ENCODE data around the gene RAX. TPM values are rescaled to one million over a fixed set of nuclear protein-coding genes. Genes with fewer than 3 reads are reported as not detected.

The RAX gene
- total and polyA plus RNA-seq, 10 of the 15 experiments (the other 5 are each of a cell fraction or from before 2014, with no cell fraction given): not detected

DNA sequence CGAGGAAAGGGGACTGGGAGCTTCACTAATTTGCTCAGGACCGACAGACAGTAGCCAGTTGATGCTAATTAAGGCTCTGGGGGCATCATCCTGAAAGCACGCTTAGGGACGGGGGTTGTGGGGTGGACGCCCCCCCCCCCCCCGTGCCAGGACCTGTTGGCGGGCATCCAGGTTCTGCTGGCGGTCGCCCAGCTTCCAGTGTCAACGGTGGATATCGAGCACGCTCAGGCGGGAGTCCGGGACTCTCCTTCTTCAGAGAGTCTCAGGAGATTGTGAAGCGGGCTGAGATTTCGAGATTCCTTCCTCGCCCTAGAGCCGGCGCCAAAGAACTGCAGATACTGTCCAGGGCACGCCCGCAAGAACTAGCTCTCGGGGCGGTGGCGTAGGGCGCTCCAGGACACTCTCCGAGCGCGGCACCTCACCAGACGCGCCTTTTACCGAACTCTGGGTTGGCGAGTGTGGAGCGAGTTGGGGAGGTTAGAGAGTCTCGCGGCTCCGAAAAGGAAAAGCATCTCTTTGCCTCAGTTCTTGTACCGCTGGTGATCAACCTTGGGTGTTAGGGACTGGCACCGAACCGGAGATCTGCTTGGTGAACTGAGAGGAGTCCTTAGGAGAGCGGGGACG is 5.6 kb downstream of the RAX start:
- Histone ChIP-seq H3K4me1 (ENCODE audit: control insufficient read depth, insufficient read depth, low read length) (no peaks in the 10 kb centered on the region), H2AFZ (ENCODE audit: control insufficient read depth, low read depth, low read length) (no peak overlapping the region), H3K4me3 (no peak overlapping the region), H3K27ac (ENCODE audit: control insufficient read depth, insufficient read depth) (no peak overlapping the region), H4K20me1 (ENCODE audit: control insufficient read depth, insufficient read depth) (no peaks in the 10 kb centered on the region), H3K4me2 (ENCODE audit: control insufficient read depth, insufficient read depth) (no peak overlapping the region), H3K9ac (ENCODE audit: control insufficient read depth, insufficient read depth, low read length) (no peak overlapping the region), H3K36me3 (ENCODE audit: control insufficient read depth in 2 of 2, insufficient read depth in 2 of 2, low read length in 1 of 2) (no peaks in the 10 kb centered on the region), H3K79me2 (ENCODE audit: control insufficient read depth, insufficient read depth, low read length) (no peaks in the 10 kb centered on the region), H3K9me3 (replicated peaks; ENCODE audit: control insufficient read depth, insufficient read depth, low read length) (no peaks in the 10 kb centered on the region; the same call in 2 of the 3 replicates), H3K27me3 (replicated peaks in 1 of 2; ENCODE audit: control insufficient read depth in 2 of 2, insufficient read depth in 2 of 2, low read length in 1 of 2) (peaks cover 17 to 46% of the 10 kb centered on the region in 2 experiments)
- RAD21 ChIA-PET (ENCODE audit: unreplicated experiment): interaction anchor here (0.6 kb wide), 1 partner anchor 567 kb away, joined by 3 read pairs; no protein-coding TSS in a partner anchor
- no peak for ATAC-seq
- POLR2A ChIA-PET: no interaction called here
- 25% methylated on average over 40 of the region's 41 CpGs for WGBS (ENCODE audit: insufficient coverage, insufficient replicate concordance, low lambda C conversion rate, missing lambda C conversion rate)
- SMC1A ChIA-PET (ENCODE audit: uncharacterized antibody, unreplicated experiment): no interaction called here
- CTCF ChIA-PET: no interaction called here
- no peak for TF ChIP-seq ZNF217 (IDR thresholded peaks at IDR 0.05)
- TF ChIP-seq BCL11A (IDR thresholded peaks at IDR 0.05; ENCODE audit: low read depth, low read length): no peak
- TF ChIP-seq, protein P1, sequence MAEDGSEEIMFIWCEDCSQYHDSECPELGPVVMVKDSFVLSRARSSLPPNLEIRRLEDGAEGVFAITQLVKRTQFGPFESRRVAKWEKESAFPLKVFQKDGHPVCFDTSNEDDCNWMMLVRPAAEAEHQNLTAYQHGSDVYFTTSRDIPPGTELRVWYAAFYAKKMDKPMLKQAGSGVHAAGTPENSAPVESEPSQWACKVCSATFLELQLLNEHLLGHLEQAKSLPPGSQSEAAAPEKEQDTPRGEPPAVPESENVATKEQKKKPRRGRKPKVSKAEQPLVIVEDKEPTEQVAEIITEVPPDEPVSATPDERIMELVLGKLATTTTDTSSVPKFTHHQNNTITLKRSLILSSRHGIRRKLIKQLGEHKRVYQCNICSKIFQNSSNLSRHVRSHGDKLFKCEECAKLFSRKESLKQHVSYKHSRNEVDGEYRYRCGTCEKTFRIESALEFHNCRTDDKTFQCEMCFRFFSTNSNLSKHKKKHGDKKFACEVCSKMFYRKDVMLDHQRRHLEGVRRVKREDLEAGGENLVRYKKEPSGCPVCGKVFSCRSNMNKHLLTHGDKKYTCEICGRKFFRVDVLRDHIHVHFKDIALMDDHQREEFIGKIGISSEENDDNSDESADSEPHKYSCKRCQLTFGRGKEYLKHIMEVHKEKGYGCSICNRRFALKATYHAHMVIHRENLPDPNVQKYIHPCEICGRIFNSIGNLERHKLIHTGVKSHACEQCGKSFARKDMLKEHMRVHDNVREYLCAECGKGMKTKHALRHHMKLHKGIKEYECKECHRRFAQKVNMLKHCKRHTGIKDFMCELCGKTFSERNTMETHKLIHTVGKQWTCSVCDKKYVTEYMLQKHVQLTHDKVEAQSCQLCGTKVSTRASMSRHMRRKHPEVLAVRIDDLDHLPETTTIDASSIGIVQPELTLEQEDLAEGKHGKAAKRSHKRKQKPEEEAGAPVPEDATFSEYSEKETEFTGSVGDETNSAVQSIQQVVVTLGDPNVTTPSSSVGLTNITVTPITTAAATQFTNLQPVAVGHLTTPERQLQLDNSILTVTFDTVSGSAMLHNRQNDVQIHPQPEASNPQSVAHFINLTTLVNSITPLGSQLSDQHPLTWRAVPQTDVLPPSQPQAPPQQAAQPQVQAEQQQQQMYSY (CRISPR knock-in tag; IDR thresholded peaks at IDR 0.05): no peak
- no peak for TF ChIP-seq LARP7 (IDR thresholded peaks at IDR 0.05)
- no peak for TF ChIP-seq ASH2L (IDR thresholded peaks at IDR 0.05; ENCODE audit: borderline replicate concordance, low read depth)
- TF ChIP-seq SMARCA5 (IDR thresholded peaks at IDR 0.05): no peak
- TF ChIP-seq RELA (IDR thresholded peaks at IDR 0.05; ENCODE audit: borderline replicate concordance, partially characterized antibody): no peak
- TF ChIP-seq YBX1 (IDR thresholded peaks at IDR 0.05): no peak
- no peak for TF ChIP-seq EGR1 (IDR thresholded peaks at IDR 0.05; ENCODE audit: borderline replicate concordance in 1 of 2, low read depth in 2 of 2, low read length in 2 of 2)
- intact Hi-C loops (cut with micrococcal nuclease; ENCODE audit: unreplicated experiment) (no loop called here), in situ Hi-C loops (cut with MboI) (no loop called here)
- DNase-seq (ENCODE audit: low read depth, low spot score): no peak
- no peak for FAIRE-seq
- BruUV-seq (replicated peaks): no TSS peak
